ENCODE data around the gene OTOG. TPM values are rescaled to one million over a fixed set of nuclear protein-coding genes. Genes with fewer than 3 reads are reported as not detected.

The OTOG gene
- total RNA-seq, 2 experiments from 2014 or later: not detected

DNA sequence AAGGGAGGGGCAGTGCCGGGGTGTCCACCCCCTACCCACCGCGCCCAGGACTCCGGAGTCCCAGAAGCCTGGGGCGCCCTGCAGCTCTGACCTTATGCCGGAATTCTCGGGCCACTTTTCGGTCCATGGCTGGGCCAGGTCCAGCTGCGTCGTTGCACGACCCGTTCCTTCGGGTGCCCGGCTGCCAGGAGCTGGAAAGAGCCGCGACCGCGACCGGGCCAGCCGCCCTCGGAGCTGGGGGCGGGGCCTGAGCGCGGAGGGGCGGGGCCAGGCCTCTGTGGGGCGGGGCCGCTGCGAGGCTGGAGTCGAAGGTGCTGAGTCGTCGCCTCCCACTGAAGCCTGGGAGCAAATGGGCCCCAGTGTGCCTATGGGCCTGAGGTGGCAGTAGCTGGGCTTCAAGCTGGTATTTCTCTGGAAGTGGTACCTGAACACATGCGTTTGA lies 2.9 kb upstream of the OTOG start, which contains the start of gene USH1C:
Gene USH1C, minus strand, starts transcription at position 236 of the 442 bp plus-strand sequence. Its CDS starts 109 bp downstream, at position 127.
- CTCF ChIA-PET: interaction anchor here (0.8 kb wide), 1 partner anchor 17 kb away, joined by 3 read pairs; no protein-coding TSS in a partner anchor
- Mint-ChIP-seq H3K4me3 (no peak within 1 kb of the TSS), H3K4me1 (ENCODE audit: low read depth) (peaks cover 2% of the 10 kb centered on the region), H3K27me3 (peaks cover 30% of the 10 kb centered on the region), H3K9me3 (no peaks in the 10 kb centered on the region), H3K36me3 (ENCODE audit: low read depth) (no peaks in the 10 kb centered on the region), H3K27ac (no peak within 1 kb of the TSS)
- POLR2A ChIA-PET: no interaction called here
- peak; percentile 83 for ATAC-seq
- TF ChIP-seq, protein P1, sequence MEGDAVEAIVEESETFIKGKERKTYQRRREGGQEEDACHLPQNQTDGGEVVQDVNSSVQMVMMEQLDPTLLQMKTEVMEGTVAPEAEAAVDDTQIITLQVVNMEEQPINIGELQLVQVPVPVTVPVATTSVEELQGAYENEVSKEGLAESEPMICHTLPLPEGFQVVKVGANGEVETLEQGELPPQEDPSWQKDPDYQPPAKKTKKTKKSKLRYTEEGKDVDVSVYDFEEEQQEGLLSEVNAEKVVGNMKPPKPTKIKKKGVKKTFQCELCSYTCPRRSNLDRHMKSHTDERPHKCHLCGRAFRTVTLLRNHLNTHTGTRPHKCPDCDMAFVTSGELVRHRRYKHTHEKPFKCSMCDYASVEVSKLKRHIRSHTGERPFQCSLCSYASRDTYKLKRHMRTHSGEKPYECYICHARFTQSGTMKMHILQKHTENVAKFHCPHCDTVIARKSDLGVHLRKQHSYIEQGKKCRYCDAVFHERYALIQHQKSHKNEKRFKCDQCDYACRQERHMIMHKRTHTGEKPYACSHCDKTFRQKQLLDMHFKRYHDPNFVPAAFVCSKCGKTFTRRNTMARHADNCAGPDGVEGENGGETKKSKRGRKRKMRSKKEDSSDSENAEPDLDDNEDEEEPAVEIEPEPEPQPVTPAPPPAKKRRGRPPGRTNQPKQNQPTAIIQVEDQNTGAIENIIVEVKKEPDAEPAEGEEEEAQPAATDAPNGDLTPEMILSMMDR (IDR thresholded peaks at IDR 0.05): no peak
- intact Hi-C loops (cut with micrococcal nuclease): no loop called here
- peak; percentile 35 for DNase-seq

DNA sequence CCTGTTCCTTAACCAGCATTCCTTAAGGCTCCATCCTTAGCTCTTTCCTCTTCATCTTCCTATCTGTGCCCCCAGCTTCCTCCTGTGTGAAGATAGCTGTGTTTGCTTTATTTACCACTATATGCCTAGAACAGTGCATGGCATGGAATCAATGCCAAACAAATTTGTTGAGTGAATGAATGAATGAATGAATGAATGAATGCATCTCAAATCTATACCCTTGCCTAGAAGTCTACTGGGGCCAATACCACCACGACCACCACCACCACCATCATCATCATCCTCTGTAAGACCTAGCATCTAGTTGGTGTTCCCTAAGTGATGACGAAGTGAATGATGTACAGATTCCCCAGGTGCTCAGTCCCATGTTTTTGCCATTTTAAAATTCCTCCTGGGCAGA lies 819 bp upstream of the OTOG start:
- H3K4me1 Mint-ChIP-seq (ENCODE audit: low read depth): peaks cover 10% of the 10 kb centered on the region
- POLR2A ChIA-PET: interaction anchor here (1.1 kb wide), 1 partner anchor 15 kb away, joined by 3 read pairs; no protein-coding TSS in a partner anchor
- intact Hi-C loops (cut with micrococcal nuclease): no loop called here
- no peaks in the 10 kb centered on the region for H3K36me3 Mint-ChIP-seq (ENCODE audit: low read depth)
- DNase-seq (no peak), ATAC-seq (no peak)
- peaks cover 32% of the 10 kb centered on the region for H3K27me3 Mint-ChIP-seq
- CTCF ChIA-PET: no interaction called here
- no peaks in the 10 kb centered on the region for H3K9me3 Mint-ChIP-seq
- TF ChIP-seq, protein P1 (IDR thresholded peaks at IDR 0.05): no peak
- H3K27ac Mint-ChIP-seq: no peak overlapping the region
- H3K4me3 Mint-ChIP-seq: no peak overlapping the region

DNA sequence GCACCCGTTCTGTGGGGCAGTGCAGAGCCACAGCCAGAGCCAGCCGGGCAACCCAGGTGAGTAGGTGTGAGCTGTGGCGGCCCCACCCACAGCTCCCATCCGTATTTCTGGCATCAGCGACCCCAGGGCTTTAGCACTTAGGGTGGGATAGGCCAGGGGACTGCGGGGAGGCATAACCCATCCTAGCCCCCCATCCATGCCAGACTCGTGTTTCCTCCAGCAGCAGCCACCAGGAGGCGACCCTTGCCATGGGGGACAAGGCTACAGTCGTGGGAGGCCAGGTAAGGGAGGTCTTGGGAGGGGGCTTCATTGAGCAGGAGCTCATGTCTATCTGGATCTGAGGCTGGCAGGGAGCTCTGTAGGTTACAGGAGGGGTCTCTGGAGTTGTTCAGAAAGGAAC lies 873 bp downstream of the OTOG start:
- CTCF ChIA-PET: interaction anchor here (0.8 to 1.0 kb wide), 2 partner anchors 9 to 17 kb away, joined by 3 read pairs; no protein-coding TSS in a partner anchor
- no peak overlapping the region for H3K4me3 Mint-ChIP-seq
- no peaks in the 10 kb centered on the region for H3K36me3 Mint-ChIP-seq (ENCODE audit: low read depth)
- H3K9me3 Mint-ChIP-seq: no peaks in the 10 kb centered on the region
- H3K4me1 Mint-ChIP-seq (ENCODE audit: low read depth): peaks cover 13% of the 10 kb centered on the region
- peaks cover 32% of the 10 kb centered on the region for H3K27me3 Mint-ChIP-seq
- intact Hi-C loops (cut with micrococcal nuclease): no loop called here
- ATAC-seq (no peak), DNase-seq (no peak)
- H3K27ac Mint-ChIP-seq: no peak overlapping the region
- POLR2A ChIA-PET: no interaction called here
- TF ChIP-seq, protein P1 (IDR thresholded peaks at IDR 0.05): no peak

DNA sequence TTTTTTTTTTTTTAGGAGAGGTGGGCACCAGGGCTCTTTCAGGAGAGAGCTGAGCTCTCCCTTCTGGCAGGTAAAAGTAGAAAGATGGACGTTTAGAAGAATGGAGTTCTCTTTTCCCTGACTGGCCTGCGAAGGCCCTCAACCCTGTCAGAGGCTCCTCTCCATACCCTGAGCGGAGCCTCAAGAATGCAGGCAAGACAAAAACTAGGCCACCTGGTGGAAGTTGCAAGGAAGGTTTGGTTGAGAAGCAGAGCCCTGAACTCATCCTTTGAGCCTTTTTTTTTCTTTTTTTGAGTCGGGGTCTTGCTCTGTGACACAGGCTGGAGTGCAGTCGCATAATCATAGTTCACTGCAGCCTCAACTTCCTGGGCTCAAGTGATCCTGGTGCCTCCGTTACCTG lies 1.4 kb downstream of the OTOG start:
- ATAC-seq (no peak), DNase-seq (no peak)
- H3K9me3 Mint-ChIP-seq: no peaks in the 10 kb centered on the region
- intact Hi-C loops (cut with micrococcal nuclease): no loop called here
- POLR2A ChIA-PET: no interaction called here
- CTCF ChIA-PET: interaction anchor here (0.8 to 1.0 kb wide), 2 partner anchors 10 to 18 kb away, joined by 3 read pairs; no protein-coding TSS in a partner anchor
- TF ChIP-seq, protein P1 (IDR thresholded peaks at IDR 0.05): no peak
- peaks cover 32% of the 10 kb centered on the region for H3K27me3 Mint-ChIP-seq
- no peak overlapping the region for H3K27ac Mint-ChIP-seq
- peaks cover 13% of the 10 kb centered on the region for H3K4me1 Mint-ChIP-seq (ENCODE audit: low read depth)
- no peaks in the 10 kb centered on the region for H3K36me3 Mint-ChIP-seq (ENCODE audit: low read depth)
- no peak overlapping the region for H3K4me3 Mint-ChIP-seq

DNA sequence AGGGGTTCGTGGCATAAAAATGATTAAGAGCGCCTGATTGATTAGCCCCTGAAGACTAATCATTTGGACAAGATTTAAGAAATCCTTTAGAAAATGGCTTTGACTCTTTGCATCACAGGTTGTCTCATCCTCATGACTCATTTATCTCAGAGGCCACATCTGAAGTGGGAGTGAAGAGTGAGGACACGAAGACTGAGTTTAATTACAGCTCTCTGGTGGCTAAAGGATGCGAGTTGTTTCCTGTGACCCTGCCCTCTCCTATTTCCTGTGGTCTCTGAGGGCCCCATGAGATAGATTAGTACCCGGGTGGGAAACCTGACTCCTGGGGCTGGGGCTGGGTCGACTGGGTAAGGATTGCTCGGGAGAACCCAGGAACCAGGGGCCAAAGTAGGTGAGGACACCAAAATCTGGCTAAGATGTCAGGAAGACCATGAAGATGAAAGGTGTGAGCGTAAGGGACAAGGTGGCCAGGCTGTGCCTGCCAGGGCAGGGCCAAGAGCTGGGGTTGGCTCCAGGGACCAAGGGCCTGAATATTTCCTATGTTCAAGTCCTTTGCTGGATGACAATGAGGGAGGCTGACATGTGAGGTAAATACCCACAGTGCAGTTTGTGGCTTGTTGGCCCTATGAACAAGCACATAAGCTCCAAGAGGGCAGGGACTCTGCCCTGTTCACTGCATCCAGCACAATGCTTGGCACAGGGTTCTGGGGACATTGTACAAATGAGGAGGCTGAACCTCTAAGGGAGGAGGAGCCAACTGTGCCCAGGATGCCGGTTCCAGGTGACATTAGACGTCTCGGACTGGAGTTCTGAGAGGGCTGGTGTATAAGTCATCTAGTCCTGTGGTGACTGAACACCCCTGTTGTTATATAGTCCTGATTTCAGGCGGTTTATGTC lies 3.6 kb downstream of the OTOG start:
- peak; percentile 20 for DNase-seq
- ATAC-seq: peak; percentile 79
- H3K9me3 Mint-ChIP-seq: no peaks in the 10 kb centered on the region
- ChIA-PET CTCF (interaction anchor here (1.5 kb wide), 1 partner anchor 23 kb away, joined by 4 read pairs; no protein-coding TSS in a partner anchor), POLR2A (no interaction called here)
- intact Hi-C loops (cut with micrococcal nuclease): no loop called here
- peaks cover 11% of the 10 kb centered on the region for H3K4me1 Mint-ChIP-seq (ENCODE audit: low read depth)
- no peak overlapping the region for H3K4me3 Mint-ChIP-seq
- H3K27ac Mint-ChIP-seq: no peak overlapping the region
- H3K27me3 Mint-ChIP-seq: peaks cover 26% of the 10 kb centered on the region
- H3K36me3 Mint-ChIP-seq (ENCODE audit: low read depth): no peaks in the 10 kb centered on the region
- TF ChIP-seq, protein P1 (IDR thresholded peaks at IDR 0.05): no peak
